Sigmoid colon (tissue), 7 donors: ENCODE data around the gene NAT14. TPM values are rescaled to one million over a fixed set of nuclear protein-coding genes. Genes with fewer than 3 reads are reported as not detected.

ENCODE experiments used
- DNase-seq: peaks from one replicate; pipeline ENCODE4 v3.0.0-alpha.2; 2019
- H3K27ac ChIP-seq, 4 donors: fragments of 200-600 bp; sonication (generic); one replicate each; pipeline ENCODE4 v1.5.1; 2016 to 2019; ENCODE audit warnings: mild to moderate bottlenecking in 1 of 4
- H3K27me3 ChIP-seq, 3 donors: fragments of 200-600 bp; sonication (generic); one replicate each; pipeline ENCODE4 v1.5.1; 2019; ENCODE audit warnings: mild to moderate bottlenecking in 1 of 3
- H3K36me3 ChIP-seq, 4 donors: fragments of 200-600 bp; sonication (generic); one replicate each; pipeline ENCODE4 v1.5.1; 2016 to 2019
- H3K4me1 ChIP-seq, 4 donors: fragments of 200-600 bp; sonication (generic); one replicate each; pipeline ENCODE4 v1.5.1; 2017 to 2019
- H3K4me3 ChIP-seq, 4 donors: fragments of 200-600 bp; sonication (generic); one replicate each; pipeline ENCODE4 v1.5.1; 2017 to 2019; ENCODE audit warnings: mild to moderate bottlenecking in 2 of 4, moderate library complexity in 1 of 4
- H3K9me3 ChIP-seq, 4 donors: fragments of 200-600 bp in 3 of 4; sonication (generic) in 3 of 4; one replicate each; pipeline versions ENCODE4 v1.5.1 to v1.6.1; 2013 to 2019
- EP300 ChIP-seq, 4 donors: sonication (generic); formaldehyde crosslinking; IDR thresholded peaks; one replicate each; pipeline ENCODE4 v1.6.1; 2017; ENCODE audit warnings: antibody characterized with exemption in 4 of 4
- POLR2A ChIP-seq, 2 donors: fragments of 450-650 bp; IDR thresholded peaks; one replicate each; pipeline ENCODE4 v1.6.1; 2016; ENCODE audit warnings: antibody characterized with exemption in 2 of 2, mild to moderate bottlenecking in 2 of 2, moderate library complexity in 2 of 2
- POLR2AphosphoS5 ChIP-seq, 4 donors: sonication (generic); formaldehyde crosslinking; IDR thresholded peaks; one replicate each; pipeline ENCODE4 v1.6.1; 2017; ENCODE audit warnings: antibody characterized with exemption in 4 of 4
- WGBS, 2 donors: extraction: QIAGEN DNeasy Blood & Tissue Kit; methylation state at CpG; one replicate each; pipeline ENCODE4 v1.1.7; 2013; 5-methylcytosine and 5-hydroxymethylcytosine counted together
- intact Hi-C: fragments of 100-400 bp; cut with DNase I; formaldehyde crosslinking; loops from one replicate; pipeline ENCODE4 v1.15.1; 2023
- polyA plus RNA-seq, 3 donors: library from polyadenylated mRNA; stranded (reverse); fragments of 200-250 nt; gene quantifications; one replicate each; pipeline ENCODE4 v1.2.3, GENCODE V29; 2013
- total RNA-seq, 4 donors: library from RNA; depleted of rRNA; stranded (reverse); fragments of >200 nt; gene quantifications; one replicate each; pipeline ENCODE4 v1.1.0, GENCODE V29; 2016
- TF ChIP-seq, protein P1 (sequence below), 4 experiments: fragments of 450-650 bp in 3 of 4; fragments of 200-600 bp in 1 of 4; IDR thresholded peaks; one replicate each; pipeline ENCODE4 v1.5.1; 2016 to 2019; ENCODE audit warnings: antibody characterized with exemption in 4 of 4, mild to moderate bottlenecking in 3 of 4, moderate library complexity in 2 of 4
- donor health status: healthy with polysubstance abuse.
- donor health status: Bipolar disorder and iron deficiency.
- donor health status: healthy.

The NAT14 gene
- total and polyA plus RNA-seq, 7 donors: 1.4 to 13.7 (median 7.8) TPM

DNA sequence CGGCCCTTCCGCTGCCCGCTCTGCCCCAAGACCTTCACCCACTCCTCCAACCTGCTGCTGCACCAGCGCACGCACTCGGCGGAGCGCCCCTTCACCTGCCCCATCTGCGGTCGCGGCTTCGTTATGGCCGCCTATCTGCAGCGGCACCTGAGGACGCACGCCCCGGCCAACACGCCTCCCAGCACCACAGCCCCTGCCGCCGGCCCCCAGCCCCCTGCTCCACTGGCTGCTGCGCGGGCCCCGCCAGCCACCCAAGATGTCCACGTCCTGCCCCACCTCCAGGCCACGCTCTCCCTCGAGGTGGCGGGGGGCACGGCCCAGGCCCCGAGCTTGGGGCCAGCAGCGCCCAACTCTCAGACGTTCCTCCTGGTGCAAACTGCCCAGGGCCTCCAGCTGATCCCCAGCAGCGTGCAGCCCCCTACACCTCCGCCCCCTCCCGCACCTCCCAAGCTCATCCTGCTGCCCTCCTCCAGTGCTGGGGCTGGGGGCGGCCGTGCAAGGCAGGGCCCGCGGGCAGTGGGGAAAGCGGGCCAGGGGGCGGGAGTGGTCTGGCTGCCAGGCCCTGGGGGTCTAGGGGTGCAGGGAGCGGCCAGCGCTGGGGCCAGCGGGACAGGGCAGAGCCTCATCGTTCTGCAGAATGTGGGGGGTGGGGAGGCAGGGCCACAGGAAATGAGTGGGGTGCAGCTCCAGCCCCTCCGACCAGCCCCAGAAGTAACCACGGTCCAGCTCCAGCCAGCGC lies 1.9 kb upstream of the NAT14 start:
- intact Hi-C loops: no loop called here
- peaks cover 0 to 24% (median 14%) of the 10 kb centered on the region in 4 donors for H3K36me3 ChIP-seq
- H3K4me3 ChIP-seq: no peak overlapping the region
- WGBS, 2 donors: 95 to 96% methylated on average over 47 of the region's 47 CpGs
- DNase-seq: no peak
- no peak overlapping the region for H3K27ac ChIP-seq
- H3K9me3 ChIP-seq: no peaks in the 10 kb centered on the region
- no peaks in the 10 kb centered on the region for H3K27me3 ChIP-seq
- peaks cover 0 to 49% (median 45%) of the 10 kb centered on the region in 4 donors for H3K4me1 ChIP-seq
- no peak for TF ChIP-seq POLR2AphosphoS5 (IDR thresholded peaks at IDR 0.05)
- TF ChIP-seq, protein P1, sequence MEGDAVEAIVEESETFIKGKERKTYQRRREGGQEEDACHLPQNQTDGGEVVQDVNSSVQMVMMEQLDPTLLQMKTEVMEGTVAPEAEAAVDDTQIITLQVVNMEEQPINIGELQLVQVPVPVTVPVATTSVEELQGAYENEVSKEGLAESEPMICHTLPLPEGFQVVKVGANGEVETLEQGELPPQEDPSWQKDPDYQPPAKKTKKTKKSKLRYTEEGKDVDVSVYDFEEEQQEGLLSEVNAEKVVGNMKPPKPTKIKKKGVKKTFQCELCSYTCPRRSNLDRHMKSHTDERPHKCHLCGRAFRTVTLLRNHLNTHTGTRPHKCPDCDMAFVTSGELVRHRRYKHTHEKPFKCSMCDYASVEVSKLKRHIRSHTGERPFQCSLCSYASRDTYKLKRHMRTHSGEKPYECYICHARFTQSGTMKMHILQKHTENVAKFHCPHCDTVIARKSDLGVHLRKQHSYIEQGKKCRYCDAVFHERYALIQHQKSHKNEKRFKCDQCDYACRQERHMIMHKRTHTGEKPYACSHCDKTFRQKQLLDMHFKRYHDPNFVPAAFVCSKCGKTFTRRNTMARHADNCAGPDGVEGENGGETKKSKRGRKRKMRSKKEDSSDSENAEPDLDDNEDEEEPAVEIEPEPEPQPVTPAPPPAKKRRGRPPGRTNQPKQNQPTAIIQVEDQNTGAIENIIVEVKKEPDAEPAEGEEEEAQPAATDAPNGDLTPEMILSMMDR (IDR thresholded peaks at IDR 0.05): no peak
- TF ChIP-seq POLR2A (IDR thresholded peaks at IDR 0.05): no peak
- no peak for TF ChIP-seq EP300 (IDR thresholded peaks at IDR 0.05)

GRCh38 chr19:55483706-55484592 lies 1.0 kb upstream of the NAT14 start:
- peak overlapping the region in 3 of 4 donors; percentile 58 to 65 (median 59) for H3K4me3 ChIP-seq
- peak; percentile 69 for DNase-seq
- 83 to 86% methylated on average over 46 of the region's 46 CpGs for WGBS, 2 donors
- H3K27me3 ChIP-seq: no peaks in the 10 kb centered on the region
- H3K36me3 ChIP-seq: peaks cover 0 to 24% (median 14%) of the 10 kb centered on the region in 4 donors
- intact Hi-C loops: no loop called here
- peaks cover 0 to 51% (median 49%) of the 10 kb centered on the region in 4 donors for H3K4me1 ChIP-seq
- no peaks in the 10 kb centered on the region for H3K9me3 ChIP-seq
- no peak for TF ChIP-seq EP300 (IDR thresholded peaks at IDR 0.05)
- TF ChIP-seq, protein P1 (IDR thresholded peaks at IDR 0.05): no peak
- TF ChIP-seq POLR2AphosphoS5 (IDR thresholded peaks at IDR 0.05): no peak
- no peak for TF ChIP-seq POLR2A (IDR thresholded peaks at IDR 0.05)
- peak overlapping the region; percentile 94 to 99 (median 96) for H3K27ac ChIP-seq

- intact Hi-C loops: no loop called here
- H3K27ac ChIP-seq: peak overlapping the region; percentile 94 to 99 (median 96)
- TF ChIP-seq, protein P1 (IDR thresholded peaks at IDR 0.05): no peak
- TF ChIP-seq POLR2AphosphoS5 (IDR thresholded peaks at IDR 0.05) (no peak), POLR2A (IDR thresholded peaks at IDR 0.05) (no peak), EP300 (IDR thresholded peaks at IDR 0.05) (no peak)
These were observed 537 bp downstream of the NAT14 start for GRCh38 chr19:55485439-55486011.

DNA sequence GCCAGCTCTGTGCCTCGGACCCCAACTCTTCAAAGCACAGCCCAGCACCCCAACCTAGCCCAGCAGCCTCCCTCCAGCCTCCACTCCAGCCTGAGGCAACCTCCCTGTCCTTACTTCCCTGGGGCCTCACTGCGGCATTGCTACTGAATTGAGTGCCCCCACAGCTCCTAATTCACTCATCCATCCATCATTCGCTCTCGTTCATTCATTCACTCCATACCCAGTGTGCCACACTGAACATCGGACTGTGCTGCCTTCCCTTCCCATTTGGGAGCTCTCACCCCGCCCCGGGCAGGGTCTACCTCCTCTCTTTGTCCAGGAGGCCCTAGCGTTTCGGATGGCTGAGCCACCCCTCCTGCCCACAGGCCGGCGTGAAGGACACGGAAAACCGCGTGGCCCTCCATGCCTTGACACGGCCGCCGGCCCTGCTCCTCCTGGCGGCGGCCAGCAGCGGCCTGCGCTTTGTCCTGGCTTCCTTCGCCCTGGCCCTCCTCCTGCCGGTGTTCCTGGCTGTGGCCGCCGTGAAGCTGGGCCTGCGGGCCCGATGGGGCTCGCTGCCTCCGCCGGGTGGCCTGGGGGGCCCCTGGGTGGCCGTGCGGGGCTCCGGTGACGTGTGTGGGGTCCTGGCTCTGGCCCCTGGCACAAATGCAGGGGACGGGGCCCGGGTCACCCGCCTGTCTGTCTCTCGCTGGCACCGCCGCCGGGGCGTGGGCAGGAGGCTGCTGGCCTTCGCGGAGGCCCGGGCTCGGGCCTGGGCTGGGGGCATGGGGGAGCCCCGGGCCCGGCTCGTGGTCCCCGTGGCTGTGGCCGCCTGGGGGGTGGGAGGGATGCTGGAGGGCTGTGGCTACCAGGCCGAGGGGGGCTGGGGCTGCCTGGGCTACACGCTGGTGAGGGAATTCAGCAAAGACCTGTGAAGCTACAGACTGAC lies 1.3 kb downstream of the NAT14 start:
- TF ChIP-seq EP300 (IDR thresholded peaks at IDR 0.05) (no peak), POLR2A (IDR thresholded peaks at IDR 0.05) (no peak), POLR2AphosphoS5 (IDR thresholded peaks at IDR 0.05) (peak in 2 of 4 donors; percentile 26 to 33)
- TF ChIP-seq, protein P1 (IDR thresholded peaks at IDR 0.05): peak in 3 of 4 experiments; percentile 13 to 37 (median 35)
- 71 to 84% methylated on average over 53 of the region's 53 CpGs for WGBS, 2 donors
- DNase-seq: peak; percentile 82
- Histone ChIP-seq H3K4me3 (peak overlapping the region in 3 of 4 donors; percentile 7 to 30 (median 14)), H3K27me3 (no peaks in the 10 kb centered on the region), H3K4me1 (peaks cover 0 to 74% (median 73%) of the 10 kb centered on the region in 4 donors), H3K36me3 (peaks cover 0 to 22% (median 14%) of the 10 kb centered on the region in 4 donors), H3K27ac (peak overlapping the region; percentile 94 to 99 (median 96)), H3K9me3 (no peaks in the 10 kb centered on the region)
- intact Hi-C loops: no loop called here

More at GRCh38 chr19:55485439-55486011, 537 bp downstream of the NAT14 start:
- peak; percentile 73 for DNase-seq
- H3K27me3 ChIP-seq: no peaks in the 10 kb centered on the region
- H3K4me3 ChIP-seq: peak overlapping the region; percentile 43 to 65 (median 58)
- H3K9me3 ChIP-seq: no peaks in the 10 kb centered on the region
- H3K4me1 ChIP-seq: peaks cover 0 to 66% (median 65%) of the 10 kb centered on the region in 4 donors
- 28 to 29% methylated on average over 18 of the region's 18 CpGs for WGBS, 2 donors
- peaks cover 0 to 24% (median 14%) of the 10 kb centered on the region in 4 donors for H3K36me3 ChIP-seq
